NCI-H128 (cell line): ENCODE measurements around the gene CTSC.
"Not testable (repeated sequence)": the region's sequence is repeated elsewhere in the genome, so short reads cannot be mapped to it uniquely, and the experiment has no call there.

Experiments
- DNase-seq: peaks from one replicate; lab custom pipeline; 2025; ENCODE audit not compliant: unreplicated experiment; lab: John Stamatoyannopoulos, UW

Gene CTSC

GRCh38 chr11:88353386-88353785, 15.8 kb upstream of the CTSC start:
- DNase-seq, result no peak

GRCh38 chr11:88352139-88352538, 14.6 kb upstream of the CTSC start:
- no peak for DNase-seq

- DNase-seq, result no peak
These were observed 11.3 kb upstream of the CTSC start for GRCh38 chr11:88348870-88349269.

- no peak for DNase-seq
These were observed 8.4 kb upstream of the CTSC start for GRCh38 chr11:88345949-88346348.

GRCh38 chr11:88345408-88345807, 7.9 kb upstream of the CTSC start:
- DNase-seq, result no peak

- DNase-seq, result no peak
These were observed 7.3 kb upstream of the CTSC start for GRCh38 chr11:88344869-88345268.

GRCh38 chr11:88341522-88342251, 4.2 kb upstream of the CTSC start:
- DNase-seq, result no peak

- no peak for DNase-seq
These were observed 2.9 kb upstream of the CTSC start for GRCh38 chr11:88340366-88340935.

GRCh38 chr11:88337987-88338668, 592 bp upstream of the CTSC start:
- DNase-seq, result no peak

GRCh38 chr11:88335284-88335683, 2.3 kb downstream of the CTSC start:
- DNase-seq, result no peak

- DNase-seq, result no peak
These were observed 3.7 kb downstream of the CTSC start for GRCh38 chr11:88333862-88334261.

- no peak for DNase-seq
These were observed 4.7 kb downstream of the CTSC start for GRCh38 chr11:88332851-88333250.

- no peak for DNase-seq
These were observed 6.6 kb downstream of the CTSC start for GRCh38 chr11:88330826-88331428.

- no peak for DNase-seq
These were observed 7.8 kb downstream of the CTSC start for GRCh38 chr11:88329563-88330250.

- DNase-seq, result no peak
These were observed 9.9 kb downstream of the CTSC start for GRCh38 chr11:88327462-88328143.

GRCh38 chr11:88327061-88327460, 10.5 kb downstream of the CTSC start:
- no peak for DNase-seq

- DNase-seq, result no peak
These were observed 11.4 kb downstream of the CTSC start for GRCh38 chr11:88326099-88326498.

- DNase-seq, result no peak
These were observed 12.8 kb downstream of the CTSC start for GRCh38 chr11:88324562-88325345.

GRCh38 chr11:88322881-88323280, 14.7 kb downstream of the CTSC start:
- not testable (repeated sequence) for DNase-seq

GRCh38 chr11:88321412-88321811, 16.1 kb downstream of the CTSC start:
- DNase-seq, result not testable (repeated sequence)
